Mammary epithelial cell (primary cell): ENCODE data around the gene TAS1R1.

ENCODE experiments used
- CTCF ChIP-seq, 2 donors: IDR thresholded peaks in 1 of 2; conservative IDR thresholded peaks in 1 of 2; 2 replicates each; pipeline ENCODE4 v1.5.1; 2011 to 2012; ENCODE audit warnings: inconsistent platforms in 2 of 2, low read length in 2 of 2, mild to moderate bottlenecking in 2 of 2, control low read depth in 1 of 2, low read depth in 1 of 2; ENCODE audit not compliant: insufficient read depth in 1 of 2; ENCODE audit errors: extremely low read depth in 1 of 2
- EZH2 ChIP-seq: IDR thresholded peaks from 2 replicates; pipeline ENCODE4 v1.6.1; 2012; ENCODE audit warnings: low read length, inconsistent platforms, borderline replicate concordance

GRCh38 chr1:6596886-6597776 is 42.0 kb downstream of the TAS1R1 start:
- TF ChIP-seq CTCF (conservative IDR thresholded peaks at IDR 0.05 in 1 of 2, IDR thresholded peaks at IDR 0.05 in 1 of 2; ENCODE audit: extremely low read depth in 1 of 2, insufficient read depth in 1 of 2, low read depth in 1 of 2, low read length in 2 of 2) (no peak), EZH2 (no peak)
